GM12878 (cell line): Measurements from ENCODE around the gene PTRH2. TPM values are rescaled to one million over a fixed set of nuclear protein-coding genes. Genes with fewer than 3 reads are reported as not detected.

ENCODE experiments used
- ATAC-seq: fragments of 200-7000 bp; cut with Tn5 transposase; 3 replicates; pipeline ENCODE4 v1.9.1; 2020; ENCODE audit warnings: mild to moderate bottlenecking, moderate library complexity
- BruUV-seq: library from RNA; stranded (reverse); fragments of 400-500 nt; replicated peaks from 2 replicates; lab custom pipeline; 2021; lab: Mats Ljungman, UMichigan
- CTCF ChIA-PET: fragments of 300-600 bp; sonication (Branson Sonifier 250); formaldehyde crosslinking; extraction: SDS; loops from one replicate; lab custom pipeline; 2021; ENCODE audit warnings: inconsistent platforms; lab: Yijun Ruan, JAX
- POLR2A ChIA-PET: fragments of 350-600 bp; formaldehyde crosslinking; extraction: SDS; loops from one replicate; lab custom pipeline; 2021; ENCODE audit warnings: inconsistent platforms; lab: Charles Lee
- RAD21 ChIA-PET: fragments of 300-600 bp; sonication (Branson Sonifier 250); formaldehyde crosslinking; loops from one replicate; lab custom pipeline; 2023; ENCODE audit warnings: antibody characterized with exemption; ENCODE audit not compliant: unreplicated experiment; lab: Charles Lee
- SMC1A ChIA-PET: fragments of 300-600 bp; sonication (Branson Sonifier 250); formaldehyde crosslinking; loops from one replicate; lab custom pipeline; 2023; ENCODE audit not compliant: unreplicated experiment, uncharacterized antibody; lab: Charles Lee
- DNase-seq: peaks from one replicate; pipeline ENCODE4 v3.0.0-alpha.2; 2011; ENCODE audit warnings: low read depth, low spot score
- FAIRE-seq: peaks from 3 replicates; lab custom pipeline; 2011; peaks lifted over from hg19 to GRCh38; lab: Jason Lieb, UNC
- H2AFZ ChIP-seq: 2 replicates; pipeline ENCODE4 v1.6.0; 2011; ENCODE audit warnings: low read depth, low read length, control low read depth; ENCODE audit not compliant: control insufficient read depth
- H3K27ac ChIP-seq: 2 replicates; pipeline ENCODE4 v1.5.1; 2011; ENCODE audit warnings: control low read depth; ENCODE audit not compliant: control insufficient read depth, insufficient read depth
- H3K27me3 ChIP-seq, 2 experiments: replicated peaks in 1 of 2; 2 replicates each; pipeline versions ENCODE4 v1.6.0 to v1.6.1; 2011; ENCODE audit warnings: low read length in 1 of 2; ENCODE audit not compliant: control insufficient read depth in 2 of 2, insufficient read depth in 2 of 2
- H3K36me3 ChIP-seq, 2 experiments: 2 replicates each; pipeline ENCODE4 v1.5.1; 2011; ENCODE audit warnings: low read length in 1 of 2; ENCODE audit not compliant: control insufficient read depth in 2 of 2, insufficient read depth in 2 of 2
- H3K4me1 ChIP-seq: 2 replicates; pipeline ENCODE4 v1.6.1; 2011; ENCODE audit warnings: mild to moderate bottlenecking, low read length, moderate library complexity, mixed read lengths; ENCODE audit not compliant: control insufficient read depth, insufficient read depth
- H3K4me2 ChIP-seq: 2 replicates; pipeline ENCODE4 v1.6.0; 2011; ENCODE audit warnings: control low read depth; ENCODE audit not compliant: control insufficient read depth, insufficient read depth
- H3K4me3 ChIP-seq: fragments of 200-600 bp; sonication (generic); 2 replicates; pipeline ENCODE4 v1.5.1; 2016
- H3K79me2 ChIP-seq: 2 replicates; pipeline ENCODE4 v1.6.0; 2011; ENCODE audit warnings: low read length; ENCODE audit not compliant: control insufficient read depth, insufficient read depth
- H3K9ac ChIP-seq: 2 replicates; pipeline ENCODE4 v1.8.0; 2011; ENCODE audit warnings: low read length, control low read depth, mixed read lengths; ENCODE audit not compliant: control insufficient read depth, insufficient read depth
- H3K9me3 ChIP-seq: replicated peaks from 3 replicates; pipeline ENCODE4 v1.5.1; 2011; ENCODE audit warnings: mild to moderate bottlenecking, low read length; ENCODE audit not compliant: control insufficient read depth, insufficient read depth
- H4K20me1 ChIP-seq: 2 replicates; pipeline ENCODE4 v1.6.0; 2011; ENCODE audit not compliant: control insufficient read depth, insufficient read depth
- BRCA1 ChIP-seq: IDR thresholded peaks from 2 replicates; pipeline ENCODE4 v1.6.1; 2011; ENCODE audit warnings: low read depth, low read length, improper control_type of control experiment
- CBFB ChIP-seq: IDR thresholded peaks from 2 replicates; pipeline ENCODE4 v1.6.1; 2016; ENCODE audit warnings: antibody characterized with exemption, low read depth
- CHD2 ChIP-seq: IDR thresholded peaks from 2 replicates; pipeline ENCODE4 v1.6.1; 2011; ENCODE audit warnings: low read depth, low read length, improper control_type of control experiment, borderline replicate concordance
- EZH2 ChIP-seq: IDR thresholded peaks from 2 replicates; pipeline ENCODE4 v1.6.1; 2012; ENCODE audit warnings: low read depth, mild to moderate bottlenecking, control low read depth, inconsistent platforms, low read length, borderline replicate concordance; ENCODE audit not compliant: control insufficient read depth
- FOS ChIP-seq: IDR thresholded peaks from 3 replicates; pipeline ENCODE4 v1.6.1; 2011; ENCODE audit warnings: borderline replicate concordance; ENCODE audit not compliant: insufficient read length; ENCODE audit errors: extremely low read depth
- JUND ChIP-seq: IDR thresholded peaks from 2 replicates; pipeline ENCODE4 v1.6.1; 2012; ENCODE audit warnings: low read depth, mild to moderate bottlenecking, low read length, improper control_type of control experiment, moderate library complexity
- KDM1A ChIP-seq: fragments of 200-600 bp; sonication (generic); IDR thresholded peaks from 2 replicates; pipeline ENCODE4 v1.6.1; 2016; ENCODE audit warnings: borderline replicate concordance
- MTA3 ChIP-seq: IDR thresholded peaks from 2 replicates; pipeline ENCODE4 v1.6.1; 2012; ENCODE audit warnings: low read length, inconsistent platforms, borderline replicate concordance
- NBN ChIP-seq: fragments of 450-650 bp; IDR thresholded peaks from 2 replicates; pipeline ENCODE4 v1.6.1; 2016
- NFYB ChIP-seq: IDR thresholded peaks from 2 replicates; pipeline ENCODE4 v1.6.1; 2011; ENCODE audit warnings: low read depth, mild to moderate bottlenecking, low read length, improper control_type of control experiment, moderate library complexity; ENCODE audit not compliant: insufficient read depth
- PAX8 ChIP-seq: fragments of 450-650 bp; IDR thresholded peaks from 2 replicates; pipeline ENCODE4 v1.6.1; 2017; ENCODE audit warnings: mild to moderate bottlenecking, moderate library complexity
- POLR2A ChIP-seq: IDR thresholded peaks from 2 replicates; pipeline ENCODE4 v1.6.1; 2011; ENCODE audit warnings: low read depth, mild to moderate bottlenecking, low read length
- ZBED1 ChIP-seq: IDR thresholded peaks from 2 replicates; pipeline ENCODE4 v1.6.1; 2016; ENCODE audit warnings: borderline replicate concordance
- WGBS: methylation state at CpG from one replicate; pipeline ENCODE4 v1.1.6; 2016; ENCODE audit warnings: low lambda C conversion rate; ENCODE audit not compliant: insufficient replicate concordance, insufficient coverage; ENCODE audit errors: missing lambda C conversion rate; 5-methylcytosine and 5-hydroxymethylcytosine counted together
- in situ Hi-C: fragments of 300-500 bp; cut with MboI; formaldehyde crosslinking; loops from 9 replicates; pipeline ENCODE4 v1.14.3; 2018; ENCODE audit warnings: mixed read lengths
- intact Hi-C: fragments of 100-400 bp; cut with micrococcal nuclease; formaldehyde crosslinking; loops from one replicate; pipeline ENCODE4 v1.14.2; 2022; ENCODE audit not compliant: unreplicated experiment
- polyA plus RNA-seq, 11 experiments: library from polyadenylated mRNA; depleted of rRNA in 4 of 11; unstranded in 6 of 11; stranded (reverse) in 5 of 11; fragments of >200 nt; fragmentation: Nextera tagmentation in 4 of 11; fragmentation: Illumina TruSeq in 1 of 11; extraction: Ambion mirVana in 4 of 11; extraction: Trizol in 1 of 11; gene quantifications; 1 replicate in 1 of 11; 2 replicates in 10 of 11; pipeline versions ENCODE4 v1.2.1 to v1.2.3, GENCODE V29; 2011 to 2016; ENCODE audit warnings: inconsistent platforms in 2 of 11, missing spikeins in 2 of 11, low read depth in 1 of 11
- total RNA-seq, 4 experiments: library from RNA; depleted of rRNA in 3 of 4; stranded (reverse); fragments of >200 nt in 3 of 4; fragmentation: Illumina TruSeq in 1 of 4; extraction: Trizol in 1 of 4; gene quantifications; 2 replicates each; pipeline versions ENCODE4 v1.2.1 to v1.2.3, GENCODE V29; 2013 to 2021
- TF ChIP-seq, protein P1 (sequence below): fragments of 450-650 bp; IDR thresholded peaks from 2 replicates; pipeline ENCODE4 v1.6.1; 2017; ENCODE audit warnings: mild to moderate bottlenecking
- TF ChIP-seq, protein P2 (sequence below): IDR thresholded peaks from 2 replicates; pipeline ENCODE4 v1.6.1; 2011; ENCODE audit warnings: borderline replicate concordance, low read depth, mild to moderate bottlenecking, moderate library complexity, low read length; ENCODE audit not compliant: insufficient read depth, poor library complexity, severe bottlenecking
- TF ChIP-seq, protein P3 (sequence below): fragments of 450-650 bp; IDR thresholded peaks from 2 replicates; pipeline ENCODE4 v1.6.1; 2018; ENCODE audit warnings: borderline replicate concordance, mild to moderate bottlenecking; ENCODE audit not compliant: partially characterized antibody
- TF ChIP-seq, protein P4 (sequence below): fragments of 150-350 bp; IDR thresholded peaks from 2 replicates; pipeline ENCODE4 v1.6.1; 2016; ENCODE audit warnings: low read depth, low read length

The PTRH2 gene
- total and polyA plus RNA-seq, 10 of the 15 experiments (the other 5 are each of a cell fraction or from before 2014, with no cell fraction given) = 37.7 to 156 (median 63.4) TPM

DNA sequence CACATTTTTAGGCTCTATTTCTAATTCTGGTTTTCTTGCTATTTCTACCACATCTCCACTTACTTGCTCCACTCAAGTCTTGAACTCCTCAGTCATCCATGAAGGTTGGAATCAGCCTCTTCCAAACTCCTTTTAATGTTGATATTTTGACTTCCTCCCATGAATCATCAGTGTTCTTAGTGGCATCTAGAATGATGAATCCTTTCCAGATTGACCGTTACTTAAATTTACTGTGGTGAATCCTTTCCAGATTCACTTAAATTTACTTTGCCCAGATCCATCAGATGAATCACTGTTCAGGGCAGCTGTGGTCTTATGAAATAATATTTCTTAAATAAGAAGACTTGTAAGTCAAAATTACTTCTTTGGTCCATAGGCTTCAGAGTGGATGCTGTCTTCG is 55.1 kb downstream of the PTRH2 start:
- Histone ChIP-seq H3K27me3 (no peaks in the 10 kb centered on the region), H3K79me2 (peaks cover 6% of the 10 kb centered on the region), H3K36me3 (peaks cover 2 to 49% of the 10 kb centered on the region in 2 experiments), H4K20me1 (no peaks in the 10 kb centered on the region), H3K27ac (no peak overlapping the region), H3K4me3 (no peak overlapping the region), H3K9ac (no peak overlapping the region), H3K9me3 (no peaks in the 10 kb centered on the region; the same call in 2 of the 3 replicates), H3K4me2 (no peak overlapping the region), H3K4me1 (no peaks in the 10 kb centered on the region), H2AFZ (no peak overlapping the region)
- POLR2A ChIA-PET = no interaction called here
- RAD21 ChIA-PET = no interaction called here
- SMC1A ChIA-PET = interaction anchor here (1.5 to 1.8 kb wide), 3 partner anchors 9 to 18 kb away, joined by 4 to 6 read pairs (median 5); no protein-coding TSS in a partner anchor
- FAIRE-seq = no peak
- DNase-seq = no peak
- 100% methylated on average over 2 of the region's 2 CpGs for WGBS
- no TSS peak for BruUV-seq
- no peak for ATAC-seq
- CTCF ChIA-PET = no interaction called here
- in situ Hi-C loops = no loop called here
- intact Hi-C loops = no loop called here
- TF ChIP-seq BRCA1 = no peak
- TF ChIP-seq JUND = no peak
- no peak for TF ChIP-seq PAX8
- TF ChIP-seq CHD2 = no peak
- TF ChIP-seq FOS = no peak
- TF ChIP-seq CBFB = no peak
- TF ChIP-seq, protein P1, sequence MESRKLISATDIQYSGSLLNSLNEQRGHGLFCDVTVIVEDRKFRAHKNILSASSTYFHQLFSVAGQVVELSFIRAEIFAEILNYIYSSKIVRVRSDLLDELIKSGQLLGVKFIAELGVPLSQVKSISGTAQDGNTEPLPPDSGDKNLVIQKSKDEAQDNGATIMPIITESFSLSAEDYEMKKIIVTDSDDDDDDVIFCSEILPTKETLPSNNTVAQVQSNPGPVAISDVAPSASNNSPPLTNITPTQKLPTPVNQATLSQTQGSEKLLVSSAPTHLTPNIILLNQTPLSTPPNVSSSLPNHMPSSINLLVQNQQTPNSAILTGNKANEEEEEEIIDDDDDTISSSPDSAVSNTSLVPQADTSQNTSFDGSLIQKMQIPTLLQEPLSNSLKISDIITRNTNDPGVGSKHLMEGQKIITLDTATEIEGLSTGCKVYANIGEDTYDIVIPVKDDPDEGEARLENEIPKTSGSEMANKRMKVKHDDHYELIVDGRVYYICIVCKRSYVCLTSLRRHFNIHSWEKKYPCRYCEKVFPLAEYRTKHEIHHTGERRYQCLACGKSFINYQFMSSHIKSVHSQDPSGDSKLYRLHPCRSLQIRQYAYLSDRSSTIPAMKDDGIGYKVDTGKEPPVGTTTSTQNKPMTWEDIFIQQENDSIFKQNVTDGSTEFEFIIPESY = no peak
- no peak for TF ChIP-seq ZBED1
- no peak for TF ChIP-seq MTA3
- TF ChIP-seq NFYB = no peak
- TF ChIP-seq NBN = no peak
- TF ChIP-seq EZH2 = no peak
- no peak for TF ChIP-seq POLR2A
- TF ChIP-seq, protein P2, sequence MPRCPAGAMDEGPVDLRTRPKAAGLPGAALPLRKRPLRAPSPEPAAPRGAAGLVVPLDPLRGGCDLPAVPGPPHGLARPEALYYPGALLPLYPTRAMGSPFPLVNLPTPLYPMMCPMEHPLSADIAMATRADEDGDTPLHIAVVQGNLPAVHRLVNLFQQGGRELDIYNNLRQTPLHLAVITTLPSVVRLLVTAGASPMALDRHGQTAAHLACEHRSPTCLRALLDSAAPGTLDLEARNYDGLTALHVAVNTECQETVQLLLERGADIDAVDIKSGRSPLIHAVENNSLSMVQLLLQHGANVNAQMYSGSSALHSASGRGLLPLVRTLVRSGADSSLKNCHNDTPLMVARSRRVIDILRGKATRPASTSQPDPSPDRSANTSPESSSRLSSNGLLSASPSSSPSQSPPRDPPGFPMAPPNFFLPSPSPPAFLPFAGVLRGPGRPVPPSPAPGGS = no peak
- TF ChIP-seq KDM1A = no peak
- TF ChIP-seq, protein P3, sequence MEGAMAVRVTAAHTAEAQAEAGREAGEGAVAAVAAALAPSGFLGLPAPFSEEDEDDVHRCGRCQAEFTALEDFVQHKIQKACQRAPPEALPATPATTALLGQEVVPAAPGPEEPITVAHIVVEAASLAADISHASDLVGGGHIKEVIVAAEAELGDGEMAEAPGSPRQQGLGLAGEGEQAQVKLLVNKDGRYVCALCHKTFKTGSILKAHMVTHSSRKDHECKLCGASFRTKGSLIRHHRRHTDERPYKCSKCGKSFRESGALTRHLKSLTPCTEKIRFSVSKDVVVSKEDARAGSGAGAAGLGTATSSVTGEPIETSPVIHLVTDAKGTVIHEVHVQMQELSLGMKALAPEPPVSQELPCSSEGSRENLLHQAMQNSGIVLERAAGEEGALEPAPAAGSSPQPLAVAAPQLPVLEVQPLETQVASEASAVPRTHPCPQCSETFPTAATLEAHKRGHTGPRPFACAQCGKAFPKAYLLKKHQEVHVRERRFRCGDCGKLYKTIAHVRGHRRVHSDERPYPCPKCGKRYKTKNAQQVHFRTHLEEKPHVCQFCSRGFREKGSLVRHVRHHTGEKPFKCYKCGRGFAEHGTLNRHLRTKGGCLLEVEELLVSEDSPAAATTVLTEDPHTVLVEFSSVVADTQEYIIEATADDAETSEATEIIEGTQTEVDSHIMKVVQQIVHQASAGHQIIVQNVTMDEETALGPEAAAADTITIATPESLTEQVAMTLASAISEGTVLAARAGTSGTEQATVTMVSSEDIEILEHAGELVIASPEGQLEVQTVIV = no peak
- TF ChIP-seq, protein P4, sequence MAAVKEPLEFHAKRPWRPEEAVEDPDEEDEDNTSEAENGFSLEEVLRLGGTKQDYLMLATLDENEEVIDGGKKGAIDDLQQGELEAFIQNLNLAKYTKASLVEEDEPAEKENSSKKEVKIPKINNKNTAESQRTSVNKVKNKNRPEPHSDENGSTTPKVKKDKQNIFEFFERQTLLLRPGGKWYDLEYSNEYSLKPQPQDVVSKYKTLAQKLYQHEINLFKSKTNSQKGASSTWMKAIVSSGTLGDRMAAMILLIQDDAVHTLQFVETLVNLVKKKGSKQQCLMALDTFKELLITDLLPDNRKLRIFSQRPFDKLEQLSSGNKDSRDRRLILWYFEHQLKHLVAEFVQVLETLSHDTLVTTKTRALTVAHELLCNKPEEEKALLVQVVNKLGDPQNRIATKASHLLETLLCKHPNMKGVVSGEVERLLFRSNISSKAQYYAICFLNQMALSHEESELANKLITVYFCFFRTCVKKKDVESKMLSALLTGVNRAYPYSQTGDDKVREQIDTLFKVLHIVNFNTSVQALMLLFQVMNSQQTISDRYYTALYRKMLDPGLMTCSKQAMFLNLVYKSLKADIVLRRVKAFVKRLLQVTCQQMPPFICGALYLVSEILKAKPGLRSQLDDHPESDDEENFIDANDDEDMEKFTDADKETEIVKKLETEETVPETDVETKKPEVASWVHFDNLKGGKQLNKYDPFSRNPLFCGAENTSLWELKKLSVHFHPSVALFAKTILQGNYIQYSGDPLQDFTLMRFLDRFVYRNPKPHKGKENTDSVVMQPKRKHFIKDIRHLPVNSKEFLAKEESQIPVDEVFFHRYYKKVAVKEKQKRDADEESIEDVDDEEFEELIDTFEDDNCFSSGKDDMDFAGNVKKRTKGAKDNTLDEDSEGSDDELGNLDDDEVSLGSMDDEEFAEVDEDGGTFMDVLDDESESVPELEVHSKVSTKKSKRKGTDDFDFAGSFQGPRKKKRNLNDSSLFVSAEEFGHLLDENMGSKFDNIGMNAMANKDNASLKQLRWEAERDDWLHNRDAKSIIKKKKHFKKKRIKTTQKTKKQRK = no peak
